PC-3 (cell line): ENCODE data around the gene CTNNA3.

ENCODE experiments used
- CTCF ChIP-seq: fragments of 300-600 bp; sonication (generic); conservative IDR thresholded peaks from 2 replicates; pipeline ENCODE4 v1.5.1; 2017; ENCODE audit warnings: antibody characterized with exemption, low read depth, mild to moderate bottlenecking, low read length
- EZH2 ChIP-seq: fragments of 300-600 bp; sonication (generic); IDR thresholded peaks from one replicate; pipeline ENCODE4 v1.6.1; 2017; ENCODE audit warnings: antibody characterized with exemption, mild to moderate bottlenecking, low read length; ENCODE audit not compliant: unreplicated experiment
- EZH2phosphoT487 ChIP-seq: fragments of 300-600 bp; sonication (generic); IDR thresholded peaks from 2 replicates; pipeline ENCODE4 v1.6.1; 2018; ENCODE audit warnings: mild to moderate bottlenecking, antibody characterized with exemption, low read length, borderline replicate concordance

GRCh38 chr10:67239864-67240497, 456.0 kb downstream of the CTNNA3 start:
- TF ChIP-seq EZH2phosphoT487 (no peak), CTCF (no peak), EZH2 (no peak)
